GM18907 (cell line): Measurements from ENCODE around the gene PLEKHG4B.
"Not testable (repeated sequence)": the region's sequence is repeated elsewhere in the genome, so short reads cannot be mapped to it uniquely, and the experiment has no call there.

ENCODE experiments used
- ATAC-seq: cut with Tn5 transposase; IDR thresholded peaks from one replicate; pipeline ENCODE4 v1.9.1; 2021; ENCODE audit warnings: mild to moderate bottlenecking, moderate library complexity; ENCODE audit not compliant: unreplicated experiment

PLEKHG4B gene

GRCh38 chr5:196350-196749 lies 104.4 kb downstream of the PLEKHG4B start:
- ATAC-seq = no peak

- ATAC-seq = not testable (repeated sequence)
Observed at GRCh38 chr5:197031-197430, 105.1 kb downstream of the PLEKHG4B start.

- ATAC-seq = no peak
Observed at GRCh38 chr5:197892-198489, 106.0 kb downstream of the PLEKHG4B start.

- no peak for ATAC-seq
Observed at GRCh38 chr5:198516-199196, 106.7 kb downstream of the PLEKHG4B start.

- ATAC-seq = no peak
Observed at GRCh38 chr5:199197-199949, 107.4 kb downstream of the PLEKHG4B start.

- ATAC-seq = no peak
Observed at GRCh38 chr5:199950-200645, 108.1 kb downstream of the PLEKHG4B start.

GRCh38 chr5:200985-201384 lies 109.0 kb downstream of the PLEKHG4B start:
- ATAC-seq = no peak

GRCh38 chr5:201672-202071 lies 109.7 kb downstream of the PLEKHG4B start:
- no peak for ATAC-seq

GRCh38 chr5:203246-203930 lies 111.4 kb downstream of the PLEKHG4B start:
- ATAC-seq = no peak

- no peak for ATAC-seq
Observed at GRCh38 chr5:204001-204400, 112.0 kb downstream of the PLEKHG4B start.

GRCh38 chr5:204462-204861 lies 112.5 kb downstream of the PLEKHG4B start:
- ATAC-seq = no peak

GRCh38 chr5:204966-205670 lies 113.2 kb downstream of the PLEKHG4B start:
- ATAC-seq = no peak

- ATAC-seq = no peak
Observed at GRCh38 chr5:206406-206805, 114.4 kb downstream of the PLEKHG4B start.

- ATAC-seq = no peak
Observed at GRCh38 chr5:206927-207536, 115.1 kb downstream of the PLEKHG4B start.

- no peak for ATAC-seq
Observed at GRCh38 chr5:207599-207998, 115.6 kb downstream of the PLEKHG4B start.

- no peak for ATAC-seq
Observed at GRCh38 chr5:208449-209114, 116.6 kb downstream of the PLEKHG4B start.

- no peak for ATAC-seq
Observed at GRCh38 chr5:213803-214395, 121.9 kb downstream of the PLEKHG4B start.

- not testable (repeated sequence) for ATAC-seq
Observed at GRCh38 chr5:215256-215655, 123.3 kb downstream of the PLEKHG4B start.

- ATAC-seq = not testable (repeated sequence)
Observed at GRCh38 chr5:216076-216475, 124.1 kb downstream of the PLEKHG4B start.
